H1 (cell line): ENCODE data around the gene NAV2. TPM values are rescaled to one million over a fixed set of nuclear protein-coding genes. Genes with fewer than 3 reads are reported as not detected.
A peak's percentile ranks its signal among the peaks of the same experiment; 100 is the strongest.

Experiments used
- BCL11A ChIP-seq, 2 experiments: IDR thresholded peaks; one replicate each; pipeline ENCODE4 v1.6.1; 2011; ENCODE audit warnings: low read depth in 2 of 2, low read length in 2 of 2, mild to moderate bottlenecking in 2 of 2
- CREB1 ChIP-seq: IDR thresholded peaks from 2 replicates; pipeline ENCODE4 v1.6.1; 2012; ENCODE audit warnings: inconsistent platforms
- GABPA ChIP-seq: IDR thresholded peaks from 2 replicates; pipeline ENCODE4 v1.6.1; 2011; ENCODE audit warnings: mild to moderate bottlenecking, low read length, moderate library complexity, borderline replicate concordance; ENCODE audit not compliant: insufficient read depth
- GTF2F1 ChIP-seq: IDR thresholded peaks from 2 replicates; pipeline ENCODE4 v1.6.1; 2012; ENCODE audit warnings: low read depth, low read length, improper control_type of control experiment, borderline replicate concordance
- HDAC2 ChIP-seq, 2 experiments: fragments of 300-600 bp in 1 of 2; sonication (generic) in 1 of 2; IDR thresholded peaks; 2 replicates each; pipeline ENCODE4 v1.6.1; 2011 to 2012; ENCODE audit warnings: low read depth in 2 of 2, low read length in 2 of 2, mild to moderate bottlenecking in 2 of 2, moderate library complexity in 2 of 2, borderline replicate concordance in 1 of 2, inconsistent platforms in 1 of 2
- KDM5A ChIP-seq: fragments of 200-600 bp; IDR thresholded peaks from 2 replicates; pipeline ENCODE4 v1.7.1; 2012; ENCODE audit warnings: mild to moderate bottlenecking, low read length, inconsistent platforms, mixed read lengths
- RFX5 ChIP-seq: IDR thresholded peaks from 2 replicates; pipeline ENCODE4 v1.6.1; 2011; ENCODE audit warnings: low read depth, low read length, improper control_type of control experiment, borderline replicate concordance
- RNF2 ChIP-seq: fragments of 200-900, 300-1000 bp; sonication (generic); IDR thresholded peaks from 2 replicates; pipeline ENCODE4 v1.7.1; 2016; ENCODE audit warnings: borderline replicate concordance, low read depth, mild to moderate bottlenecking, antibody characterized with exemption, low read length; ENCODE audit not compliant: poor library complexity, severe bottlenecking; ENCODE audit errors: missing control alignments
- RXRA ChIP-seq: IDR thresholded peaks from 2 replicates; pipeline ENCODE4 v1.6.1; 2011; ENCODE audit warnings: low read depth, mild to moderate bottlenecking, low read length, moderate library complexity; ENCODE audit not compliant: insufficient read depth
- SP4 ChIP-seq: IDR thresholded peaks from 2 replicates; pipeline ENCODE4 v1.6.1; 2012; ENCODE audit warnings: low read length, inconsistent platforms
- SUZ12 ChIP-seq: fragments of 200-600 bp; sonication (generic); IDR thresholded peaks from 2 replicates; pipeline ENCODE4 v1.6.1; 2012; ENCODE audit warnings: mild to moderate bottlenecking, inconsistent platforms, low read length, moderate library complexity, mixed read lengths
- TBP ChIP-seq: IDR thresholded peaks from 2 replicates; pipeline ENCODE4 v1.6.1; 2011; ENCODE audit warnings: low read depth, low read length, improper control_type of control experiment
- polyA plus RNA-seq, 7 experiments: library from polyadenylated mRNA; depleted of rRNA in 3 of 7; stranded (reverse) in 5 of 7; unstranded in 2 of 7; fragments of >200 nt in 5 of 7; fragments of 200-250 nt in 2 of 7; gene quantifications; 1 replicate in 5 of 7; 2 replicates in 1 of 7; 4 replicates in 1 of 7; pipeline versions ENCODE4 v1.2.1 to v1.2.3, GENCODE V29; 2011 to 2013; ENCODE audit warnings: missing spikeins in 2 of 7, mixed read lengths in 2 of 7
- total RNA-seq: library from RNA; stranded (reverse); fragmentation: NEBNext Ultra II Directional; extraction: Animal tissue kit (Norgen Biotek cat#: 25700); gene quantifications from 2 replicates; pipeline ENCODE4 v1.2.1, GENCODE V29; 2021
- TF ChIP-seq, protein P1 (sequence below): IDR thresholded peaks from 2 replicates; pipeline ENCODE4 v1.6.1; 2012; ENCODE audit warnings: low read length, inconsistent platforms
- TF ChIP-seq, protein P2 (sequence below): IDR thresholded peaks from 2 replicates; pipeline ENCODE4 v1.6.1; 2011; ENCODE audit warnings: low read depth, mild to moderate bottlenecking, low read length; ENCODE audit not compliant: insufficient read depth

The NAV2 gene
- total and polyA plus RNA-seq, 2 of the 8 experiments (the other 6 are each of a cell fraction or from before 2014, with no cell fraction given): 35.6 to 73.6 TPM

DNA sequence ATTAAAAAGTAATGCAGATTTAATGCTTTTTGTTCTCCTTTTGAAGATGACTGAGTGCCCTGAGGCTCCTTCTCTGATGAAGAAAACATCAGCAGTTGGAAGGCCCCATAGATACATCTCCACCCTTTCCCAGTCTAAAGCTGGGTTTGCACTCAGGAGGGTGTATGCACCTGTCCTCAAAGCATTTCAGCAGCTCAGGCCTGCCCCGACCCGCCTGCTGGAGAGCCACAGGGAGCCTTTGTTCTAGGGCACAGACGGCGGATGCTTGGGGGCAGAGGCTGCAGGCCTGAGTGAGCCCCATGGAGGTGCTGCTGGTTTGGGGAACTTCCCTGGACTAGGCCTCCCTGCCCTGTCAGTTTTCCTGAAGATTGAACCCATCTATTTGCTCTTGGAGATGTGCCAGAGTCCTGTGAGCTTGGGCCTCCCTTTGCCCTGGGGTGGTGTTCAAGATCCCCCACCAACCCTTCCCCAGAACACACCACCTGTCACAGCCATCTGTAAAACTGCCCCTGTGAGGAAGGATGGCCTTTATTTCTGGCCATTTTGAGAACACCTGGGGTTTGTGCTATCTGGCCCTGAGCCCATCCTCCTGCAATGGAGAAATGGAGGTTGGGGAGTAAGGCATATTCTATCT is 160.0 kb downstream of the NAV2 start (continued):
- TF ChIP-seq, protein P1, sequence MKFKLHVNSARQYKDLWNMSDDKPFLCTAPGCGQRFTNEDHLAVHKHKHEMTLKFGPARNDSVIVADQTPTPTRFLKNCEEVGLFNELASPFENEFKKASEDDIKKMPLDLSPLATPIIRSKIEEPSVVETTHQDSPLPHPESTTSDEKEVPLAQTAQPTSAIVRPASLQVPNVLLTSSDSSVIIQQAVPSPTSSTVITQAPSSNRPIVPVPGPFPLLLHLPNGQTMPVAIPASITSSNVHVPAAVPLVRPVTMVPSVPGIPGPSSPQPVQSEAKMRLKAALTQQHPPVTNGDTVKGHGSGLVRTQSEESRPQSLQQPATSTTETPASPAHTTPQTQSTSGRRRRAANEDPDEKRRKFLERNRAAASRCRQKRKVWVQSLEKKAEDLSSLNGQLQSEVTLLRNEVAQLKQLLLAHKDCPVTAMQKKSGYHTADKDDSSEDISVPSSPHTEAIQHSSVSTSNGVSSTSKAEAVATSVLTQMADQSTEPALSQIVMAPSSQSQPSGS: no peak
- TF ChIP-seq RNF2: no peak
- no peak for TF ChIP-seq RXRA
- no peak for TF ChIP-seq KDM5A
- TF ChIP-seq SUZ12: no peak
- TF ChIP-seq HDAC2 (IDR thresholded peaks at IDR 0.05; ENCODE audit: borderline replicate concordance in 1 of 2, low read depth in 2 of 2, low read length in 2 of 2): 0 out of 4 replicates have a peak, but pooled peaks of 1 of the 2 experiments have one; percentile 19
- no peak for TF ChIP-seq GTF2F1
- TF ChIP-seq GABPA: no peak
- no peak for TF ChIP-seq BCL11A (IDR thresholded peaks at IDR 0.05; ENCODE audit: low read depth in 2 of 2, low read length in 2 of 2)
- no peak for TF ChIP-seq CREB1
- TF ChIP-seq TBP: no peak
- TF ChIP-seq, protein P2, sequence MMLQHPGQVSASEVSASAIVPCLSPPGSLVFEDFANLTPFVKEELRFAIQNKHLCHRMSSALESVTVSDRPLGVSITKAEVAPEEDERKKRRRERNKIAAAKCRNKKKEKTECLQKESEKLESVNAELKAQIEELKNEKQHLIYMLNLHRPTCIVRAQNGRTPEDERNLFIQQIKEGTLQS: no peak
- TF ChIP-seq SP4: no peak
- TF ChIP-seq RFX5: no peak
